ENCODE data around the gene ACTR3C. TPM values are rescaled to one million over a fixed set of nuclear protein-coding genes. Genes with fewer than 3 reads are reported as not detected.
"Not testable (repeated sequence)": the region's sequence is repeated elsewhere in the genome, so short reads cannot be mapped to it uniquely, and the experiment has no call there.

ACTR3C gene
- polyA plus RNA-seq, 1 of the 3 experiments (the other 2 are of a cell fraction): 0.35 TPM

GRCh38 chr7:150268798-150269197 lies 54.5 kb downstream of the ACTR3C start:
- H3K4me2 ChIP-seq; H2AFZ ChIP-seq (ENCODE audit: low read depth); H4K20me1 ChIP-seq (ENCODE audit: insufficient read depth); H3K9ac ChIP-seq; H3K4me1 ChIP-seq (ENCODE audit: control insufficient read depth in 1 of 2, insufficient read depth in 2 of 2, low read depth in 1 of 2, low read length in 1 of 2); H3K36me3 ChIP-seq (replicated peaks in 1 of 2; ENCODE audit: control insufficient read depth in 1 of 2, insufficient read depth in 2 of 2, low read length in 1 of 2); CTCF ChIA-PET; H3K4me3 ChIP-seq (ENCODE audit: low read depth in 2 of 2, low read length in 1 of 2); H3F3A ChIP-seq (replicated peaks; ENCODE audit: insufficient read depth); H3K27me3 ChIP-seq (ENCODE audit: insufficient read depth); POLR2A ChIA-PET; H3K9me2 ChIP-seq; H3K9me3 ChIP-seq; H3K79me2 ChIP-seq (ENCODE audit: insufficient read depth); DNase-seq; H3K27ac ChIP-seq (ENCODE audit: low read depth in 2 of 2, low read length in 1 of 2): not testable (repeated sequence)
- WGBS (ENCODE audit: low lambda C conversion rate): no CpG with 5 or more reads among the region's 17 CpGs

GRCh38 chr7:150268287-150268686 lies 55.1 kb downstream of the ACTR3C start:
- H3K4me1 ChIP-seq (ENCODE audit: control insufficient read depth in 1 of 2, insufficient read depth in 2 of 2, low read depth in 1 of 2, low read length in 1 of 2); H3K79me2 ChIP-seq (ENCODE audit: insufficient read depth); H3K27ac ChIP-seq (ENCODE audit: low read depth in 2 of 2, low read length in 1 of 2); CTCF ChIA-PET; POLR2A ChIA-PET; H4K20me1 ChIP-seq (ENCODE audit: insufficient read depth); H3K36me3 ChIP-seq (replicated peaks in 1 of 2; ENCODE audit: control insufficient read depth in 1 of 2, insufficient read depth in 2 of 2, low read length in 1 of 2); DNase-seq; H3K27me3 ChIP-seq (ENCODE audit: insufficient read depth); H3K9ac ChIP-seq; H3K9me3 ChIP-seq; H3K4me2 ChIP-seq; H2AFZ ChIP-seq (ENCODE audit: low read depth); H3K9me2 ChIP-seq; H3F3A ChIP-seq (replicated peaks; ENCODE audit: insufficient read depth); H3K4me3 ChIP-seq (ENCODE audit: low read depth in 2 of 2, low read length in 1 of 2): not testable (repeated sequence)
- WGBS (ENCODE audit: low lambda C conversion rate): 40% methylated on average over 2 of the region's 8 CpGs

- H3K27me3 ChIP-seq (ENCODE audit: insufficient read depth); H3K4me1 ChIP-seq (ENCODE audit: control insufficient read depth in 1 of 2, insufficient read depth in 2 of 2, low read depth in 1 of 2, low read length in 1 of 2); CTCF ChIA-PET; H3K9me2 ChIP-seq; H3K4me2 ChIP-seq; DNase-seq; H3F3A ChIP-seq (replicated peaks; ENCODE audit: insufficient read depth); H3K79me2 ChIP-seq (ENCODE audit: insufficient read depth); H2AFZ ChIP-seq (ENCODE audit: low read depth); POLR2A ChIA-PET; H3K9me3 ChIP-seq; H3K9ac ChIP-seq; H4K20me1 ChIP-seq (ENCODE audit: insufficient read depth); H3K36me3 ChIP-seq (replicated peaks in 1 of 2; ENCODE audit: control insufficient read depth in 1 of 2, insufficient read depth in 2 of 2, low read length in 1 of 2); H3K4me3 ChIP-seq (ENCODE audit: low read depth in 2 of 2, low read length in 1 of 2); H3K27ac ChIP-seq (ENCODE audit: low read depth in 2 of 2, low read length in 1 of 2): not testable (repeated sequence)
- WGBS (ENCODE audit: low lambda C conversion rate): 73% methylated on average over 20 of the region's 20 CpGs
These were observed 56.2 kb downstream of the ACTR3C start for GRCh38 chr7:150266953-150267665.

- H3K79me2 ChIP-seq (ENCODE audit: insufficient read depth); H3K4me3 ChIP-seq (ENCODE audit: low read depth in 2 of 2, low read length in 1 of 2); H3K9me2 ChIP-seq; H3K36me3 ChIP-seq (replicated peaks in 1 of 2; ENCODE audit: control insufficient read depth in 1 of 2, insufficient read depth in 2 of 2, low read length in 1 of 2); H3K9ac ChIP-seq; DNase-seq; H3K4me1 ChIP-seq (ENCODE audit: control insufficient read depth in 1 of 2, insufficient read depth in 2 of 2, low read depth in 1 of 2, low read length in 1 of 2); H2AFZ ChIP-seq (ENCODE audit: low read depth); H4K20me1 ChIP-seq (ENCODE audit: insufficient read depth); H3F3A ChIP-seq (replicated peaks; ENCODE audit: insufficient read depth); POLR2A ChIA-PET; H3K4me2 ChIP-seq; H3K9me3 ChIP-seq; CTCF ChIA-PET; H3K27ac ChIP-seq (ENCODE audit: low read depth in 2 of 2, low read length in 1 of 2); H3K27me3 ChIP-seq (ENCODE audit: insufficient read depth): not testable (repeated sequence)
- 46% methylated on average over 5 of the region's 5 CpGs for WGBS (ENCODE audit: low lambda C conversion rate)
These were observed 60.7 kb downstream of the ACTR3C start for GRCh38 chr7:150262656-150263055.

GRCh38 chr7:150247745-150248144 lies 75.6 kb downstream of the ACTR3C start:
- H3F3A ChIP-seq (replicated peaks; ENCODE audit: insufficient read depth); CTCF ChIA-PET; POLR2A ChIA-PET: not testable (repeated sequence)

GRCh38 chr7:150245208-150245607 lies 78.1 kb downstream of the ACTR3C start:
- WGBS (ENCODE audit: low lambda C conversion rate): 60% methylated on average over 2 of the region's 2 CpGs

More at GRCh38 chr7:150247745-150248144, 75.6 kb downstream of the ACTR3C start:
- not testable (repeated sequence) for H3K9ac ChIP-seq; H3K9me2 ChIP-seq; H3K36me3 ChIP-seq (replicated peaks in 1 of 2; ENCODE audit: control insufficient read depth in 1 of 2, insufficient read depth in 2 of 2, low read length in 1 of 2); H3K4me2 ChIP-seq; H3K79me2 ChIP-seq (ENCODE audit: insufficient read depth); H4K20me1 ChIP-seq (ENCODE audit: insufficient read depth); H3K4me1 ChIP-seq (ENCODE audit: control insufficient read depth in 1 of 2, insufficient read depth in 2 of 2, low read depth in 1 of 2, low read length in 1 of 2); H3K4me3 ChIP-seq (ENCODE audit: low read depth in 2 of 2, low read length in 1 of 2); H2AFZ ChIP-seq (ENCODE audit: low read depth); H3K27ac ChIP-seq (ENCODE audit: low read depth in 2 of 2, low read length in 1 of 2); DNase-seq; H3K9me3 ChIP-seq; H3K27me3 ChIP-seq (ENCODE audit: insufficient read depth)
- WGBS (ENCODE audit: low lambda C conversion rate): 30% methylated on average over 2 of the region's 3 CpGs

More at GRCh38 chr7:150245208-150245607, 78.1 kb downstream of the ACTR3C start:
- H3K36me3 ChIP-seq (replicated peaks in 1 of 2; ENCODE audit: control insufficient read depth in 1 of 2, insufficient read depth in 2 of 2, low read length in 1 of 2); H3K79me2 ChIP-seq (ENCODE audit: insufficient read depth); CTCF ChIA-PET; H3K4me1 ChIP-seq (ENCODE audit: control insufficient read depth in 1 of 2, insufficient read depth in 2 of 2, low read depth in 1 of 2, low read length in 1 of 2); H3K9me3 ChIP-seq; H3F3A ChIP-seq (replicated peaks; ENCODE audit: insufficient read depth); H3K27ac ChIP-seq (ENCODE audit: low read depth in 2 of 2, low read length in 1 of 2); DNase-seq; H4K20me1 ChIP-seq (ENCODE audit: insufficient read depth); H3K27me3 ChIP-seq (ENCODE audit: insufficient read depth); H3K9ac ChIP-seq; H3K4me2 ChIP-seq; H2AFZ ChIP-seq (ENCODE audit: low read depth); POLR2A ChIA-PET; H3K4me3 ChIP-seq (ENCODE audit: low read depth in 2 of 2, low read length in 1 of 2); H3K9me2 ChIP-seq: not testable (repeated sequence)
